ENCODE data around the gene GFER.

- TF ChIP-seq EP300 (IDR thresholded peaks at IDR 0.05; ENCODE audit: borderline replicate concordance in 1 of 2, low read depth in 1 of 2, low read length in 1 of 2) (no peak), FOXM1 (IDR thresholded peaks at IDR 0.05; ENCODE audit: low read depth) (no peak)
These were observed 7.6 kb downstream of the GFER start for GRCh38 chr16:1991588-1991947.
